Coronary artery (tissue), 2 donors: Measurements from ENCODE around the gene MAP3K4.

Source experiments
- DNase-seq: peaks from one replicate; pipeline ENCODE4 v3.0.0-alpha.2; 2017; ENCODE audit warnings: low spot score
- H3K27ac ChIP-seq, 2 donors: fragments of 200-600 bp; sonication (generic); one replicate each; pipeline ENCODE4 v1.5.1; 2016 to 2019
- H3K4me3 ChIP-seq: fragments of 200-600 bp; sonication (generic); 2 replicates; pipeline ENCODE4 v1.5.1; 2016; ENCODE audit warnings: mild to moderate bottlenecking, moderate library complexity
- TF ChIP-seq, protein P1 (sequence below): fragments of 200-600 bp; sonication (generic); IDR thresholded peaks from one replicate; pipeline ENCODE4 v1.5.1; 2019; ENCODE audit warnings: antibody characterized with exemption

MAP3K4 gene

DNA sequence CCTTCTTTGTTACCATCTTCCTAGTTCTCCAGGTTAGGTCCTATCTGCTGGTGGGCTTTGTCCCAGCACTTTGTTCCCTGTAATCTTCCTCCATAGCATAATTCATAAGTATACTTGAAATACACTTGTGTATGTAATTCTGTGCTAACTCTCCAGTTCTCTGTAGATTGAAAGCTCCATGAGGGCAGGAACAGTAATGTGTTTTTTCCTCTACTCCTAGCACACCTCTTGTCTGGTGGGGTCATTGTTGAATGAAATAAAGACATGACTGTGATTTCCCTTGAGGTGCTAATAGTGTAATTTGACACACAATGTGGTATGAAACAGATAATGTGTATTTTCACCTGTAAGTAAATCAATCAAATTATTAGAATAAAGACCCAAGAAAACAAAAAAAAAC is 30.0 kb downstream of the MAP3K4 start:
- H3K4me3 ChIP-seq, result no peak overlapping the region
- TF ChIP-seq, protein P1, sequence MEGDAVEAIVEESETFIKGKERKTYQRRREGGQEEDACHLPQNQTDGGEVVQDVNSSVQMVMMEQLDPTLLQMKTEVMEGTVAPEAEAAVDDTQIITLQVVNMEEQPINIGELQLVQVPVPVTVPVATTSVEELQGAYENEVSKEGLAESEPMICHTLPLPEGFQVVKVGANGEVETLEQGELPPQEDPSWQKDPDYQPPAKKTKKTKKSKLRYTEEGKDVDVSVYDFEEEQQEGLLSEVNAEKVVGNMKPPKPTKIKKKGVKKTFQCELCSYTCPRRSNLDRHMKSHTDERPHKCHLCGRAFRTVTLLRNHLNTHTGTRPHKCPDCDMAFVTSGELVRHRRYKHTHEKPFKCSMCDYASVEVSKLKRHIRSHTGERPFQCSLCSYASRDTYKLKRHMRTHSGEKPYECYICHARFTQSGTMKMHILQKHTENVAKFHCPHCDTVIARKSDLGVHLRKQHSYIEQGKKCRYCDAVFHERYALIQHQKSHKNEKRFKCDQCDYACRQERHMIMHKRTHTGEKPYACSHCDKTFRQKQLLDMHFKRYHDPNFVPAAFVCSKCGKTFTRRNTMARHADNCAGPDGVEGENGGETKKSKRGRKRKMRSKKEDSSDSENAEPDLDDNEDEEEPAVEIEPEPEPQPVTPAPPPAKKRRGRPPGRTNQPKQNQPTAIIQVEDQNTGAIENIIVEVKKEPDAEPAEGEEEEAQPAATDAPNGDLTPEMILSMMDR, result no peak
- no peak for DNase-seq
- H3K27ac ChIP-seq, result no peak overlapping the region

DNA sequence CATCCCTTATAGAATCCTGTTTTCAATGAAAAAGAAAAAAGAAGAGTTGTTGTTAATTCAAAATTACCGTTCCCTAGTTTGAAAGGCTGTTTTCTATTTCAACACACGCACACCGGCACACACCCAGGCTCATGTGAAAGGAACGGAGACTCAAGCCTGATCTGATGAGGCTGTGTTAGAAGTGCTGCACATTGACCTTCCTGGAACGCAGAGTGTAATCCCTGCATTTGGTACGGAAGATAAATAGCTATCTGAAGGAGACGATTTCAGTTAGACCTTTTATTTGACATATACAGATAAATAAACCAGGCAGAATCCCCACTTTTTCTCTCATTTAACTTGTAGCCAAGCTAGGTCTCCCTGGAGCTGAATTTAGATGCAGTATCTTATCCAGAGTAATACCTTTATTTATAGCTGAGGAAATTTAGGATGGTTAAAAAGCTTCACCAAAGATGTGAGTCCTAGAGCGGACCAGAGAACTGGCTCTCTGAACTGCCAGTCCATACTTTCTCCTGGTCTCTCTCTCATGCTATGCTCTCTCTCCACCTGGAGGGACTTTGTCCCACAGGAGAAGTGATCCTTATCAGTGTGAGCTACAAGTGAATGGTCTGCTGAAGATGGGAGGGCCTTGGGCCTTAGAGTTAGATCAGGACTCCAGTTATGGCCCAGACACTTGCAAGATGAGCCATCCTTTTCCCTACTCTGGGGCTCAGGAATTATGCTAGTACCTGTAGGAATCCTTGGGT is 30.6 kb downstream of the MAP3K4 start:
- Histone ChIP-seq H3K4me3 (no peak overlapping the region), H3K27ac (no peak overlapping the region)
- DNase-seq, result no peak
- TF ChIP-seq, protein P1, result no peak

DNA sequence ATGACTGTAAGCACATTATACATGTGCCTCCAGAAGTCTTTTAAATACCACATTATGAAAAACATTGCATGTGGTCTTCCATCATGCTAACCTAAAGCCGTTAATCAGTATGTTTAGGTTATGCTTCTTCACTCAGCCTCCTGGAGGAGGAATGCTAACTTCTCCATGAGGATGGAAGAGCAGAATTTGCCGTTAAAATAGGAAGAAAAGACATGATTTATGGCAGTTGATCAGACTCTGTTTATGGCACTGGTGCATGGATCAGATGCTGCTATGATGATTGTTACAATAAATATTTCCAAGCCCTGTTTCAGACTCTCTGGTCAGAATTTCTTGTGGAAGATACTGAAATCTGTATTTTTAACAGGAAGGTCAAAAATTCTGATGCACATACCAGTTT is 31.7 kb downstream of the MAP3K4 start:
- TF ChIP-seq, protein P1, result no peak
- no peak overlapping the region for H3K4me3 ChIP-seq
- DNase-seq, result no peak
- H3K27ac ChIP-seq, result no peak overlapping the region

DNA sequence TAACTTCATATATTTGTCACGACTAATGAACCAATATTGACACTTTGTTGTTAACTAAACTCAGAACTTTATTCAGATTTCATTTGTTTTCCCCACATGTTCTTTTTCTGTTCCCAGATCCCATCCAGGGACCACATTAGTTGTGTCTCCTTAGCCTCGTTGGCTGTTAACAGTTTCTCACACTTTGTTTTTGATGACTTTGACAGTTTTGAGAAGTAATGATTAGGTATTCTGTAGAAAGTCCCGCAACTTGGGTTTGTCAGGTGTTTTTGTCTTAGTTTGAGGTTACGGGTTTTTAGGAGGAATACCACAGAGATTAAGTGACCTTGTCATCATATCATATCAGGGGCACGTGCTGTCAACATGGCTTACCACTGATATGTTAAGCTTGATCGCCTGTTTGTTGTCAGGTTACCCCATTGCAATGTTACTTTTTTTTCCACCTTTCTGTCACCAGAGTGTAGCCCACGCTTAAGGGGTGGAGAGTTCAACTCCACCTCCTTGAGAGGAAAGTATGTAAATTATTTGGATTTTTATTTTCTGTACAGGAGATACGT is 32.9 kb downstream of the MAP3K4 start:
- no peak for DNase-seq
- Histone ChIP-seq H3K4me3 (no peak overlapping the region), H3K27ac (no peak overlapping the region)
- TF ChIP-seq, protein P1, result no peak

DNA sequence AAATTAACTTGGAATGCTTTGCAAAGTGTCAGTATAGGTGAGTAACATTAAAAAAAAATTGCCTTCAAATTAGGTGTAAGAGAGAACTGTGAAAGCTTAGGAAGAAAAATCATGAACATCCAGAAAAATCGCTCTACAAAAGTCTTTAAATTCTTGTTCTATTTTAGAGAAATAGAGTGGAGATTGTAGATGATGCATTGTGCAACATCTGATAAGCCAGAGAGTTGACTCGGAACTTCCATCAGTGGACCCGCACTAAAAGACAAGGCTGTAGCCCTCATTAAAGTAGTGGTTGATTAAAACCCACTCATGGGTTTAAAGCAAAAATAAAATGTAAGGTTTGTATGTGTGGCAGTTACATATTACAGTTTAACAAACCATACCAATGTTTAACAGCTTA is 35.8 kb downstream of the MAP3K4 start:
- no peak for DNase-seq
- Histone ChIP-seq H3K27ac (no peak overlapping the region), H3K4me3 (no peak overlapping the region)
- TF ChIP-seq, protein P1, result no peak

DNA sequence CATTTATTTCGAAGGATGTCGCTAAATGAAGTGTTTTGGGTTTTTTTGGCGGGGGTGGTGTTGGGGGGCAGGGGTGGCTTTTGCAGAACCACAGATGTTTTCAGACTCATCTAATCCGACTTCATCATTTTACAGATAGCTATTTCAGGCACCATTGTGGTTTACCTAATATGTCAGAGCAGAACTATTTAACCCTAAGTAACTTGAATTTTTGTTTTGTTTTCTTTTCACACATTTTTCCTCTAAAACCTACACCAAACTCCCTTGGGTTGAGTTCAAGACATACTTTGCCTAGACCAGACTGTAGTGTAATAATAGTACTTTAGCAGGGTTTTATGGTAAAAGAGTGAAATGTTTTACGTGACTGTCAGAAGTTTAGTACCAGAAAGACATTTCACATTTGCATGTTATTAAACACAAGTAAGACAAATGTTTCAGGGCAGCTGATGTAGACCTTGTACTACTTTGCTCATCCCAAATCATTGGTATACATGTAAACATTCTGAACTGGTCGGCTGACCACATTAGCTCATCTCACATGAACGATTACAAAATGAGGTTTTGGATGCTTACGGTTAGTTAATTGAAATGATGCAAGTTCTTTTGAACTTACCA is 37.7 kb downstream of the MAP3K4 start:
- TF ChIP-seq, protein P1, result no peak
- no peak for DNase-seq
- peak overlapping the region; percentile 19 for H3K4me3 ChIP-seq
- H3K27ac ChIP-seq, result no peak overlapping the region
